ACC112 (cell line): ENCODE results near the gene SERINC5.
"Not testable (repeated sequence)": the region's sequence is repeated elsewhere in the genome, so short reads cannot be mapped to it uniquely, and the experiment has no call there.

Experiments
- H2AFZ ChIP-seq: fragments of 200-600 bp; sonication (generic); one replicate; pipeline ENCODE4 v1.6.0; 2017; ENCODE audit warnings: antibody characterized with exemption, low read length; ENCODE audit not compliant: unreplicated experiment
- H3K27ac ChIP-seq: fragments of 200-600 bp; sonication (generic); 2 replicates; pipeline ENCODE4 v1.5.1; 2014; ENCODE audit warnings: low read depth, mild to moderate bottlenecking, antibody characterized with exemption, low read length, moderate library complexity
- H3K27me3 ChIP-seq: fragments of 200-600 bp; sonication (generic); 2 replicates; pipeline ENCODE4 v1.6.1; 2014; ENCODE audit warnings: mild to moderate bottlenecking, antibody characterized with exemption, low read length, moderate library complexity, mixed read lengths; ENCODE audit not compliant: insufficient read depth
- H3K36me3 ChIP-seq: fragments of 200-600 bp; sonication (generic); 2 replicates; pipeline ENCODE4 v1.6.1; 2016; ENCODE audit warnings: mild to moderate bottlenecking, antibody characterized with exemption, low read length, moderate library complexity, mixed read lengths; ENCODE audit not compliant: insufficient read depth
- H3K4me1 ChIP-seq: fragments of 200-600 bp; sonication (generic); one replicate; pipeline ENCODE4 v1.6.1; 2016; ENCODE audit warnings: low read length, mixed read lengths; ENCODE audit not compliant: insufficient read depth, unreplicated experiment, control insufficient read depth
- H3K4me3 ChIP-seq: fragments of 200-600 bp; sonication (generic); 2 replicates; pipeline ENCODE4 v1.5.1; 2014; ENCODE audit warnings: mild to moderate bottlenecking, low read depth, low read length
- H3K79me2 ChIP-seq: fragments of 200-600 bp; sonication (generic); one replicate; pipeline ENCODE4 v1.6.0; 2016; ENCODE audit warnings: low read length; ENCODE audit not compliant: control insufficient read depth, unreplicated experiment, insufficient read depth

The SERINC5 gene

GRCh38 chr5:80170117-80170535 lies 85.7 kb downstream of the SERINC5 start:
- H3K79me2 ChIP-seq, result no peaks in the 10 kb centered on the region
- H3K27me3 ChIP-seq, result no peaks in the 10 kb centered on the region
- no peak overlapping the region for H3K4me3 ChIP-seq
- no peak overlapping the region for H3K27ac ChIP-seq
- H2AFZ ChIP-seq, result no peak overlapping the region
- no peaks in the 10 kb centered on the region for H3K4me1 ChIP-seq
- no peaks in the 10 kb centered on the region for H3K36me3 ChIP-seq

- H3K4me1 ChIP-seq, result no peaks in the 10 kb centered on the region
- no peak overlapping the region for H2AFZ ChIP-seq
- H3K27ac ChIP-seq, result no peak overlapping the region
- no peak overlapping the region for H3K4me3 ChIP-seq
- H3K27me3 ChIP-seq, result no peaks in the 10 kb centered on the region
- H3K79me2 ChIP-seq, result no peaks in the 10 kb centered on the region
- H3K36me3 ChIP-seq, result no peaks in the 10 kb centered on the region
Measured at GRCh38 chr5:80168388-80169028, 87.3 kb downstream of the SERINC5 start.

GRCh38 chr5:80165452-80165851 lies 90.4 kb downstream of the SERINC5 start:
- Histone ChIP-seq H3K79me2 (no peaks in the 10 kb centered on the region), H2AFZ (no peak overlapping the region), H3K4me3 (no peak overlapping the region), H3K27ac (no peak overlapping the region), H3K36me3 (no peaks in the 10 kb centered on the region), H3K27me3 (no peaks in the 10 kb centered on the region), H3K4me1 (no peaks in the 10 kb centered on the region)

- Histone ChIP-seq H3K27me3 (no peaks in the 10 kb centered on the region), H3K4me1 (no peaks in the 10 kb centered on the region), H3K4me3 (no peak overlapping the region), H3K36me3 (no peaks in the 10 kb centered on the region), H3K79me2 (no peaks in the 10 kb centered on the region), H3K27ac (no peak overlapping the region), H2AFZ (no peak overlapping the region)
Measured at GRCh38 chr5:80161165-80161564, 94.7 kb downstream of the SERINC5 start.

- Histone ChIP-seq H3K79me2 (no peaks in the 10 kb centered on the region), H2AFZ (no peak overlapping the region), H3K36me3 (no peaks in the 10 kb centered on the region)
Measured at GRCh38 chr5:80160242-80160641, 95.6 kb downstream of the SERINC5 start.

GRCh38 chr5:80159133-80159815 lies 96.6 kb downstream of the SERINC5 start:
- no peak overlapping the region for H3K27ac ChIP-seq
- H3K4me1 ChIP-seq, result no peaks in the 10 kb centered on the region
- H2AFZ ChIP-seq, result no peak overlapping the region
- H3K36me3 ChIP-seq, result no peaks in the 10 kb centered on the region
- no peak overlapping the region for H3K4me3 ChIP-seq
- H3K27me3 ChIP-seq, result no peaks in the 10 kb centered on the region
- no peaks in the 10 kb centered on the region for H3K79me2 ChIP-seq

More at GRCh38 chr5:80160242-80160641, 95.6 kb downstream of the SERINC5 start:
- Histone ChIP-seq H3K27ac (no peak overlapping the region), H3K4me3 (no peak overlapping the region), H3K4me1 (no peaks in the 10 kb centered on the region), H3K27me3 (no peaks in the 10 kb centered on the region)

GRCh38 chr5:80156156-80156555 lies 99.7 kb downstream of the SERINC5 start:
- H3K36me3 ChIP-seq, result no peaks in the 10 kb centered on the region
- no peak overlapping the region for H2AFZ ChIP-seq
- no peak overlapping the region for H3K4me3 ChIP-seq
- no peaks in the 10 kb centered on the region for H3K79me2 ChIP-seq
- H3K27ac ChIP-seq, result no peak overlapping the region
- no peaks in the 10 kb centered on the region for H3K27me3 ChIP-seq
- H3K4me1 ChIP-seq, result no peaks in the 10 kb centered on the region

- Histone ChIP-seq H3K79me2 (no peaks in the 10 kb centered on the region), H3K4me3 (no peak overlapping the region), H3K27ac (no peak overlapping the region), H3K36me3 (no peaks in the 10 kb centered on the region), H2AFZ (no peak overlapping the region), H3K4me1 (no peaks in the 10 kb centered on the region), H3K27me3 (no peaks in the 10 kb centered on the region)
Measured at GRCh38 chr5:80154749-80155148, 101.1 kb downstream of the SERINC5 start.

GRCh38 chr5:80154289-80154688 lies 101.6 kb downstream of the SERINC5 start:
- not testable (repeated sequence) for H3K79me2 ChIP-seq, H3K4me1 ChIP-seq, H3K36me3 ChIP-seq, H3K27ac ChIP-seq, H3K4me3 ChIP-seq, H2AFZ ChIP-seq, H3K27me3 ChIP-seq

GRCh38 chr5:80153586-80154126 lies 102.2 kb downstream of the SERINC5 start:
- no peaks in the 10 kb centered on the region for H3K79me2 ChIP-seq
- no peaks in the 10 kb centered on the region for H3K27me3 ChIP-seq
- no peaks in the 10 kb centered on the region for H3K4me1 ChIP-seq
- H2AFZ ChIP-seq, result no peak overlapping the region
- H3K27ac ChIP-seq, result no peak overlapping the region
- no peak overlapping the region for H3K4me3 ChIP-seq
- no peaks in the 10 kb centered on the region for H3K36me3 ChIP-seq

GRCh38 chr5:80152778-80153177 lies 103.1 kb downstream of the SERINC5 start:
- Histone ChIP-seq H3K27ac (no peak overlapping the region), H3K79me2 (no peaks in the 10 kb centered on the region), H3K4me3 (no peak overlapping the region), H3K4me1 (no peaks in the 10 kb centered on the region), H2AFZ (no peak overlapping the region), H3K27me3 (no peaks in the 10 kb centered on the region), H3K36me3 (no peaks in the 10 kb centered on the region)
